Panc1 (cell line): ENCODE results near the gene DDX59.

ENCODE experiments used
- CTCF ChIP-seq: fragments of 450-650 bp; IDR thresholded peaks from 2 replicates; pipeline ENCODE4 v1.5.1; 2017; ENCODE audit warnings: mild to moderate bottlenecking
- POLR2AphosphoS5 ChIP-seq: IDR thresholded peaks from 2 replicates; pipeline ENCODE4 v1.6.1; 2012; ENCODE audit warnings: mild to moderate bottlenecking, low read depth, low read length, moderate library complexity
- REST ChIP-seq, 2 experiments: IDR thresholded peaks; 2 replicates each; pipeline ENCODE4 v1.6.1; 2011 to 2012; ENCODE audit warnings: low read depth in 2 of 2, control low read depth in 1 of 2, low read length in 1 of 2, mild to moderate bottlenecking in 1 of 2, moderate library complexity in 1 of 2; ENCODE audit not compliant: insufficient read depth in 1 of 2
- SIN3A ChIP-seq: IDR thresholded peaks from 2 replicates; pipeline ENCODE4 v1.6.1; 2012; ENCODE audit warnings: low read depth, mild to moderate bottlenecking, low read length, moderate library complexity, borderline replicate concordance; ENCODE audit not compliant: insufficient read depth
- TCF7L2 ChIP-seq: IDR thresholded peaks from 2 replicates; pipeline ENCODE4 v1.6.1; 2011; ENCODE audit warnings: mild to moderate bottlenecking, low read depth, low read length, inconsistent platforms

- TF ChIP-seq POLR2AphosphoS5, result no peak
- TF ChIP-seq CTCF, result no peak
- no peak for TF ChIP-seq REST (IDR thresholded peaks at IDR 0.05; ENCODE audit: insufficient read depth in 1 of 2, low read depth in 2 of 2, low read length in 1 of 2)
- TF ChIP-seq TCF7L2, result no peak
- no peak for TF ChIP-seq SIN3A
Measured at GRCh38 chr1:200624679-200625335, 44.9 kb downstream of the DDX59 start.
